Central memory CD8-positive, alpha-beta T cell (primary cell): ENCODE measurements around the gene FAM20A.
A peak's percentile ranks its signal among the peaks of the same experiment; 100 is the strongest.

ENCODE experiments used
- ATAC-seq: fragments of 150-1000 bp; cut with Tn5 transposase; replicated peaks from 2 replicates; pipeline ENCODE4 v1.10.0; 2022; ENCODE audit warnings: mild to moderate bottlenecking, moderate FRiP score, moderate number of reproducible peaks; ENCODE audit not compliant: poor library complexity, severe bottlenecking; ENCODE audit errors: extremely low read depth
- DNase-seq, 2 donors: peaks; one replicate each; pipeline ENCODE4 v3.0.0; 2021; ENCODE audit warnings: low spot score in 2 of 2
- H3K27ac Mint-ChIP-seq: one replicate; pipeline ENCODE4 v1.8.0; 2022; ENCODE audit warnings: low read depth, mild to moderate bottlenecking, moderate library complexity, mixed read lengths
- H3K27me3 Mint-ChIP-seq: one replicate; pipeline ENCODE4 v1.8.0; 2022; ENCODE audit warnings: mixed read lengths
- H3K36me3 Mint-ChIP-seq: one replicate; pipeline ENCODE4 v1.8.0; 2022; ENCODE audit warnings: mild to moderate bottlenecking, moderate library complexity, mixed read lengths; ENCODE audit not compliant: insufficient read depth
- H3K4me1 Mint-ChIP-seq: one replicate; pipeline ENCODE4 v1.8.0; 2022; ENCODE audit warnings: mixed read lengths
- H3K4me3 Mint-ChIP-seq: one replicate; pipeline ENCODE4 v1.8.0; 2022; ENCODE audit warnings: mild to moderate bottlenecking, moderate library complexity, mixed read lengths
- H3K9me3 Mint-ChIP-seq: one replicate; pipeline ENCODE4 v1.8.0; 2022; ENCODE audit warnings: mixed read lengths

Gene FAM20A

GRCh38 chr17:68600931-68601564, at the start of gene FAM20A:
FAM20A (minus strand) TSS chr17:68601367; CDS start chr17:68600666, 701 bp downstream.
- ATAC-seq (no peak), DNase-seq (no peak)
- peaks cover 89% of the 10 kb centered on the region for H3K27me3 Mint-ChIP-seq
- no peaks in the 10 kb centered on the region for H3K9me3 Mint-ChIP-seq
- no peak within 1 kb of the TSS for H3K27ac Mint-ChIP-seq
- H3K4me1 Mint-ChIP-seq, result peaks cover 5% of the 10 kb centered on the region
- H3K36me3 Mint-ChIP-seq, result peaks cover 5% of the 10 kb centered on the region
- H3K4me3 Mint-ChIP-seq, result peak within 1 kb of the TSS; percentile 32

GRCh38 chr17:68649324-68649723, 48.2 kb upstream of the FAM20A start:
- H3K9me3 Mint-ChIP-seq, result peaks cover 9% of the 10 kb centered on the region
- no peaks in the 10 kb centered on the region for H3K4me1 Mint-ChIP-seq
- DNase-seq, result no peak
- ATAC-seq, result no peak
- H3K27ac Mint-ChIP-seq, result no peak overlapping the region
- H3K36me3 Mint-ChIP-seq, result no peaks in the 10 kb centered on the region
- H3K27me3 Mint-ChIP-seq, result peaks cover 31% of the 10 kb centered on the region
- no peak overlapping the region for H3K4me3 Mint-ChIP-seq

- Mint-ChIP-seq H3K27ac (no peak overlapping the region), H3K4me3 (no peak overlapping the region), H3K9me3 (peaks cover 9% of the 10 kb centered on the region), H3K4me1 (no peaks in the 10 kb centered on the region), H3K27me3 (peaks cover 55% of the 10 kb centered on the region), H3K36me3 (no peaks in the 10 kb centered on the region)
- DNase-seq, result no peak
- ATAC-seq, result no peak
Measured at GRCh38 chr17:68646626-68647526, 45.7 kb upstream of the FAM20A start.

GRCh38 chr17:68642118-68642412, 40.9 kb upstream of the FAM20A start:
- H3K27ac Mint-ChIP-seq, result no peak overlapping the region
- H3K36me3 Mint-ChIP-seq, result no peaks in the 10 kb centered on the region
- H3K27me3 Mint-ChIP-seq, result peaks cover 82% of the 10 kb centered on the region

GRCh38 chr17:68641276-68642117, 40.3 kb upstream of the FAM20A start:
- no peak overlapping the region for H3K27ac Mint-ChIP-seq
- no peak for DNase-seq
- peaks cover 87% of the 10 kb centered on the region for H3K27me3 Mint-ChIP-seq

More at GRCh38 chr17:68642118-68642412, 40.9 kb upstream of the FAM20A start:
- DNase-seq (no peak), ATAC-seq (no peak)
- H3K4me1 Mint-ChIP-seq, result no peaks in the 10 kb centered on the region
- no peak overlapping the region for H3K4me3 Mint-ChIP-seq
- no peaks in the 10 kb centered on the region for H3K9me3 Mint-ChIP-seq

GRCh38 chr17:68640242-68640989, 39.2 kb upstream of the FAM20A start:
- H3K27ac Mint-ChIP-seq, result no peak overlapping the region
- DNase-seq (no peak), ATAC-seq (no peak)
- no peaks in the 10 kb centered on the region for H3K4me1 Mint-ChIP-seq
- no peak overlapping the region for H3K4me3 Mint-ChIP-seq
- H3K27me3 Mint-ChIP-seq, result peaks cover 91% of the 10 kb centered on the region
- H3K36me3 Mint-ChIP-seq, result no peaks in the 10 kb centered on the region
- no peaks in the 10 kb centered on the region for H3K9me3 Mint-ChIP-seq

More at GRCh38 chr17:68641276-68642117, 40.3 kb upstream of the FAM20A start:
- no peaks in the 10 kb centered on the region for H3K4me1 Mint-ChIP-seq
- no peaks in the 10 kb centered on the region for H3K36me3 Mint-ChIP-seq
- H3K4me3 Mint-ChIP-seq, result no peak overlapping the region
- no peaks in the 10 kb centered on the region for H3K9me3 Mint-ChIP-seq
- ATAC-seq, result no peak

- H3K36me3 Mint-ChIP-seq, result no peaks in the 10 kb centered on the region
- no peak overlapping the region for H3K4me3 Mint-ChIP-seq
- no peak for ATAC-seq
- H3K27me3 Mint-ChIP-seq, result peaks cover 53% of the 10 kb centered on the region
- no peak overlapping the region for H3K27ac Mint-ChIP-seq
- DNase-seq, result no peak
- H3K4me1 Mint-ChIP-seq, result no peaks in the 10 kb centered on the region
- no peaks in the 10 kb centered on the region for H3K9me3 Mint-ChIP-seq
Measured at GRCh38 chr17:68634345-68634876, 33.2 kb upstream of the FAM20A start.

- Mint-ChIP-seq H3K4me3 (no peak overlapping the region), H3K27ac (no peak overlapping the region), H3K9me3 (no peaks in the 10 kb centered on the region), H3K36me3 (no peaks in the 10 kb centered on the region), H3K27me3 (peaks cover 26% of the 10 kb centered on the region), H3K4me1 (no peaks in the 10 kb centered on the region)
- DNase-seq (no peak), ATAC-seq (no peak)
Measured at GRCh38 chr17:68628576-68628957, 27.4 kb upstream of the FAM20A start.

GRCh38 chr17:68627956-68628575, 26.9 kb upstream of the FAM20A start:
- Mint-ChIP-seq H3K4me1 (no peaks in the 10 kb centered on the region), H3K27ac (no peak overlapping the region), H3K27me3 (peaks cover 26% of the 10 kb centered on the region), H3K9me3 (no peaks in the 10 kb centered on the region), H3K36me3 (no peaks in the 10 kb centered on the region), H3K4me3 (no peak overlapping the region)
- DNase-seq (no peak), ATAC-seq (no peak)

GRCh38 chr17:68624381-68624780, 23.2 kb upstream of the FAM20A start:
- Mint-ChIP-seq H3K36me3 (no peaks in the 10 kb centered on the region), H3K27me3 (peaks cover 43% of the 10 kb centered on the region), H3K27ac (no peak overlapping the region), H3K4me1 (no peaks in the 10 kb centered on the region), H3K9me3 (peaks cover 4% of the 10 kb centered on the region), H3K4me3 (no peak overlapping the region)
- no peak for ATAC-seq
- no peak for DNase-seq

GRCh38 chr17:68623811-68624210, 22.6 kb upstream of the FAM20A start:
- Mint-ChIP-seq H3K27me3 (peaks cover 48% of the 10 kb centered on the region), H3K9me3 (peaks cover 4% of the 10 kb centered on the region), H3K36me3 (no peaks in the 10 kb centered on the region), H3K4me3 (no peak overlapping the region), H3K4me1 (no peaks in the 10 kb centered on the region), H3K27ac (no peak overlapping the region)
- ATAC-seq, result no peak
- DNase-seq, result no peak
